IPS-15b (cell line): Measurements from ENCODE around the gene DCBLD1.
"Not testable (repeated sequence)": the region's sequence is repeated elsewhere in the genome, so short reads cannot be mapped to it uniquely, and the experiment has no call there.

Source experiments
- H3K27me3 ChIP-seq: one replicate; pipeline ENCODE4 v1.6.1; 2013; ENCODE audit warnings: low read length; ENCODE audit not compliant: control insufficient read depth, insufficient read depth
- H3K36me3 ChIP-seq: one replicate; pipeline ENCODE4 v1.6.1; 2013; ENCODE audit warnings: low read length; ENCODE audit not compliant: control insufficient read depth, insufficient read depth
- H3K4me1 ChIP-seq: one replicate; pipeline ENCODE4 v1.6.1; 2013; ENCODE audit warnings: mild to moderate bottlenecking, low read length; ENCODE audit not compliant: control insufficient read depth, insufficient read depth
- H3K4me3 ChIP-seq: one replicate; pipeline ENCODE4 v1.5.1; 2013; ENCODE audit warnings: low read depth, low read length
- H3K9ac ChIP-seq: one replicate; pipeline ENCODE4 v1.6.1; 2013; ENCODE audit warnings: low read depth, mild to moderate bottlenecking, low read length
- H3K9me3 ChIP-seq: one replicate; pipeline ENCODE4 v1.6.1; 2013; ENCODE audit warnings: mild to moderate bottlenecking, low read length; ENCODE audit not compliant: control insufficient read depth, insufficient read depth

Gene DCBLD1

GRCh38 chr6:117517995-117518394, 35.5 kb downstream of the DCBLD1 start:
- H3K9ac ChIP-seq, H3K36me3 ChIP-seq, H3K4me1 ChIP-seq, H3K9me3 ChIP-seq, H3K4me3 ChIP-seq, H3K27me3 ChIP-seq: not testable (repeated sequence)

GRCh38 chr6:117518870-117519269, 36.4 kb downstream of the DCBLD1 start:
- Histone ChIP-seq H3K9me3 (no peaks in the 10 kb centered on the region), H3K27me3 (no peaks in the 10 kb centered on the region), H3K9ac (no peak overlapping the region), H3K36me3 (no peaks in the 10 kb centered on the region), H3K4me1 (no peaks in the 10 kb centered on the region), H3K4me3 (no peak overlapping the region)

GRCh38 chr6:117520603-117521395, 38.3 kb downstream of the DCBLD1 start:
- Histone ChIP-seq H3K27me3 (no peaks in the 10 kb centered on the region), H3K36me3 (no peaks in the 10 kb centered on the region), H3K4me1 (no peaks in the 10 kb centered on the region), H3K9ac (no peak overlapping the region), H3K9me3 (no peaks in the 10 kb centered on the region), H3K4me3 (no peak overlapping the region)

GRCh38 chr6:117521791-117522502, 39.5 kb downstream of the DCBLD1 start:
- Histone ChIP-seq H3K27me3 (no peaks in the 10 kb centered on the region), H3K9me3 (no peaks in the 10 kb centered on the region), H3K4me3 (no peak overlapping the region), H3K4me1 (no peaks in the 10 kb centered on the region), H3K9ac (no peak overlapping the region), H3K36me3 (no peaks in the 10 kb centered on the region)

GRCh38 chr6:117525607-117526006, 43.1 kb downstream of the DCBLD1 start:
- Histone ChIP-seq H3K9ac (no peak overlapping the region), H3K4me1 (no peaks in the 10 kb centered on the region), H3K9me3 (no peaks in the 10 kb centered on the region), H3K36me3 (no peaks in the 10 kb centered on the region), H3K27me3 (no peaks in the 10 kb centered on the region), H3K4me3 (no peak overlapping the region)

- Histone ChIP-seq H3K4me1 (no peaks in the 10 kb centered on the region), H3K36me3 (no peaks in the 10 kb centered on the region), H3K9ac (no peak overlapping the region), H3K27me3 (no peaks in the 10 kb centered on the region), H3K4me3 (no peak overlapping the region), H3K9me3 (no peaks in the 10 kb centered on the region)
Measured at GRCh38 chr6:117530467-117531242, 48.2 kb downstream of the DCBLD1 start.

GRCh38 chr6:117531346-117531745, 48.9 kb downstream of the DCBLD1 start:
- H3K9me3 ChIP-seq: no peaks in the 10 kb centered on the region
- no peaks in the 10 kb centered on the region for H3K27me3 ChIP-seq
- H3K9ac ChIP-seq: no peak overlapping the region
- no peak overlapping the region for H3K4me3 ChIP-seq
- no peaks in the 10 kb centered on the region for H3K36me3 ChIP-seq
- H3K4me1 ChIP-seq: no peaks in the 10 kb centered on the region

GRCh38 chr6:117531809-117532725, 49.6 kb downstream of the DCBLD1 start:
- Histone ChIP-seq H3K9ac (no peak overlapping the region), H3K4me3 (no peak overlapping the region), H3K36me3 (no peaks in the 10 kb centered on the region)

GRCh38 chr6:117533775-117534174, 51.3 kb downstream of the DCBLD1 start:
- H3K4me1 ChIP-seq: no peaks in the 10 kb centered on the region
- H3K9ac ChIP-seq: no peak overlapping the region
- no peaks in the 10 kb centered on the region for H3K27me3 ChIP-seq
- no peaks in the 10 kb centered on the region for H3K9me3 ChIP-seq
- H3K4me3 ChIP-seq: no peak overlapping the region
- H3K36me3 ChIP-seq: no peaks in the 10 kb centered on the region

More at GRCh38 chr6:117531809-117532725, 49.6 kb downstream of the DCBLD1 start:
- Histone ChIP-seq H3K27me3 (no peaks in the 10 kb centered on the region), H3K4me1 (no peaks in the 10 kb centered on the region), H3K9me3 (no peaks in the 10 kb centered on the region)

- H3K9ac ChIP-seq: no peak overlapping the region
- no peaks in the 10 kb centered on the region for H3K36me3 ChIP-seq
- no peaks in the 10 kb centered on the region for H3K9me3 ChIP-seq
- no peaks in the 10 kb centered on the region for H3K4me1 ChIP-seq
- H3K27me3 ChIP-seq: no peaks in the 10 kb centered on the region
- H3K4me3 ChIP-seq: no peak overlapping the region
Measured at GRCh38 chr6:117534974-117535373, 52.5 kb downstream of the DCBLD1 start.

GRCh38 chr6:117536317-117536716, 53.8 kb downstream of the DCBLD1 start:
- no peaks in the 10 kb centered on the region for H3K9me3 ChIP-seq
- no peak overlapping the region for H3K4me3 ChIP-seq
- H3K9ac ChIP-seq: no peak overlapping the region
- H3K27me3 ChIP-seq: no peaks in the 10 kb centered on the region
- no peaks in the 10 kb centered on the region for H3K36me3 ChIP-seq
- H3K4me1 ChIP-seq: no peaks in the 10 kb centered on the region
